PC-3 (cell line): ENCODE data around the gene GABRB3. TPM values are rescaled to one million over a fixed set of nuclear protein-coding genes. Genes with fewer than 3 reads are reported as not detected.

ENCODE experiments used
- ATAC-seq: fragments of 200-7000 bp; cut with Tn5 transposase; 2 replicates; pipeline ENCODE4 v1.9.1; 2020; ENCODE audit warnings: mild to moderate bottlenecking, moderate library complexity
- BruUV-seq: library from RNA; stranded (reverse); fragments of 400-500 nt; replicated peaks from 2 replicates; lab custom pipeline; 2021; lab: Mats Ljungman, UMichigan
- CTCF ChIA-PET: fragments of 300-600 bp; sonication (Branson Sonifier 250); formaldehyde crosslinking; loops from one replicate; lab custom pipeline; 2022; ENCODE audit warnings: antibody characterized with exemption; lab: Charles Lee
- POLR2A ChIA-PET: fragments of 300-600 bp; sonication (Branson Sonifier 250); formaldehyde crosslinking; loops from one replicate; lab custom pipeline; 2022; ENCODE audit warnings: antibody characterized with exemption; ENCODE audit not compliant: unreplicated experiment; lab: Charles Lee
- DNase-seq: peaks from one replicate; pipeline ENCODE4 v3.0.0-alpha.2; 2015
- H2AFZ ChIP-seq: fragments of 300-600 bp; sonication (generic); 2 replicates; pipeline ENCODE4 v1.6.0; 2016; ENCODE audit warnings: antibody characterized with exemption, low read length
- H3F3A ChIP-seq: fragments of 300-600 bp; sonication (generic); one replicate; pipeline ENCODE4 v1.6.0; 2017; ENCODE audit warnings: antibody characterized with exemption, low read length, control low read depth, mild to moderate bottlenecking; ENCODE audit not compliant: unreplicated experiment
- H3K27ac ChIP-seq: fragments of 300-600 bp; sonication (generic); 2 replicates; pipeline ENCODE4 v1.5.1; 2016; ENCODE audit warnings: mild to moderate bottlenecking, low read length
- H3K27me3 ChIP-seq: fragments of 300-600 bp; sonication (generic); 2 replicates; pipeline ENCODE4 v1.6.1; 2016; ENCODE audit warnings: low read length, mixed read lengths
- H3K36me3 ChIP-seq: fragments of 300-600 bp; sonication (generic); 2 replicates; pipeline ENCODE4 v1.6.1; 2016; ENCODE audit warnings: low read depth, mixed run types, low read length, mixed read lengths
- H3K4me1 ChIP-seq: fragments of 300-600 bp; sonication (generic); 2 replicates; pipeline ENCODE4 v1.5.1; 2016; ENCODE audit warnings: low read length; ENCODE audit not compliant: insufficient read depth
- H3K4me2 ChIP-seq: fragments of 300-600 bp; sonication (generic); 2 replicates; pipeline ENCODE4 v1.6.0; 2016; ENCODE audit warnings: low read length
- H3K4me3 ChIP-seq: fragments of 300-600 bp; sonication (generic); 2 replicates; pipeline ENCODE4 v1.5.1; 2016; ENCODE audit warnings: mild to moderate bottlenecking, low read length, mixed read lengths
- H3K79me2 ChIP-seq: fragments of 300-600 bp; sonication (generic); 2 replicates; pipeline ENCODE4 v1.6.1; 2017; ENCODE audit warnings: low read length, mixed read lengths
- H3K9ac ChIP-seq: fragments of 300-600 bp; sonication (generic); 2 replicates; pipeline ENCODE4 v1.6.0; 2016; ENCODE audit warnings: mild to moderate bottlenecking, low read length
- H3K9me2 ChIP-seq: fragments of 300-600 bp; sonication (generic); replicated peaks from 2 replicates; pipeline ENCODE4 v1.6.1; 2016; ENCODE audit warnings: mixed run types, low read length, mixed read lengths
- H3K9me3 ChIP-seq: fragments of 300-600 bp; sonication (generic); 2 replicates; pipeline ENCODE4 v1.6.1; 2016; ENCODE audit warnings: low read length, mixed read lengths
- H4K20me1 ChIP-seq: fragments of 300-600 bp; sonication (generic); 2 replicates; pipeline ENCODE4 v1.6.1; 2016; ENCODE audit warnings: low read length, mixed read lengths
- CTCF ChIP-seq: fragments of 300-600 bp; sonication (generic); conservative IDR thresholded peaks from 2 replicates; pipeline ENCODE4 v1.5.1; 2017; ENCODE audit warnings: antibody characterized with exemption, low read depth, mild to moderate bottlenecking, low read length
- EZH2 ChIP-seq: fragments of 300-600 bp; sonication (generic); IDR thresholded peaks from one replicate; pipeline ENCODE4 v1.6.1; 2017; ENCODE audit warnings: antibody characterized with exemption, mild to moderate bottlenecking, low read length; ENCODE audit not compliant: unreplicated experiment
- EZH2phosphoT487 ChIP-seq: fragments of 300-600 bp; sonication (generic); IDR thresholded peaks from 2 replicates; pipeline ENCODE4 v1.6.1; 2018; ENCODE audit warnings: mild to moderate bottlenecking, antibody characterized with exemption, low read length, borderline replicate concordance
- intact Hi-C: fragments of 100-400 bp; cut with micrococcal nuclease; formaldehyde crosslinking; loops from 2 replicates; pipeline ENCODE4 v1.9.0; 2023
- total RNA-seq: library from RNA; depleted of rRNA; stranded (reverse); fragments of >200 nt; gene quantifications from 2 replicates; pipeline ENCODE4 v1.2.3, GENCODE V29; 2014

The GABRB3 gene
- total RNA-seq, 1 experiment from 2014 or later, result 6.1 TPM

- no peak overlapping the region for H3K9ac ChIP-seq
- peaks cover 20% of the 10 kb centered on the region for H3K4me1 ChIP-seq
- CTCF ChIA-PET, result no interaction called here
- H3K9me2 ChIP-seq, result no peaks in the 10 kb centered on the region
- H4K20me1 ChIP-seq, result no peaks in the 10 kb centered on the region
- no peaks in the 10 kb centered on the region for H3K79me2 ChIP-seq
- no peak for ATAC-seq
- peak; percentile 24 for DNase-seq
- H3F3A ChIP-seq, result no peaks in the 10 kb centered on the region
- no TSS peak for BruUV-seq
- POLR2A ChIA-PET, result no interaction called here
- H3K27ac ChIP-seq, result peak overlapping the region; percentile 21; the same call in 1 of the 2 replicates
- no peak overlapping the region for H2AFZ ChIP-seq
- no peak overlapping the region for H3K4me3 ChIP-seq
- H3K27me3 ChIP-seq, result no peaks in the 10 kb centered on the region
- H3K4me2 ChIP-seq, result peak overlapping the region; percentile 16; the same call in 1 of the 2 replicates
- H3K36me3 ChIP-seq, result no peaks in the 10 kb centered on the region; the same call in 1 of the 2 replicates
- peaks cover 9% of the 10 kb centered on the region; the same call in 1 of the 2 replicates for H3K9me3 ChIP-seq
- intact Hi-C loops, result no loop called here
- no peak for TF ChIP-seq EZH2
- TF ChIP-seq EZH2phosphoT487, result no peak
- no peak for TF ChIP-seq CTCF
Measured at GRCh38 chr15:26615188-26615926, 157.5 kb downstream of the GABRB3 start.

GRCh38 chr15:26614734-26615133 is 158.1 kb downstream of the GABRB3 start:
- H3K4me1 ChIP-seq, result peaks cover 20% of the 10 kb centered on the region
- H3K79me2 ChIP-seq, result no peaks in the 10 kb centered on the region
- peaks cover 3% of the 10 kb centered on the region for H3K36me3 ChIP-seq
- BruUV-seq, result no TSS peak
- no peaks in the 10 kb centered on the region for H3K27me3 ChIP-seq
- H3K4me2 ChIP-seq, result peak overlapping the region; percentile 16; the same call in 1 of the 2 replicates
- H4K20me1 ChIP-seq, result no peaks in the 10 kb centered on the region
- intact Hi-C loops, result no loop called here
- TF ChIP-seq EZH2, result no peak
- no peak for TF ChIP-seq EZH2phosphoT487
- TF ChIP-seq CTCF, result no peak
- peak overlapping the region; percentile 21; the same call in 1 of the 2 replicates for H3K27ac ChIP-seq
- no peak overlapping the region for H3K9ac ChIP-seq
- ChIA-PET POLR2A (no interaction called here), CTCF (no interaction called here)
- peak; percentile 53 for DNase-seq
- no peaks in the 10 kb centered on the region for H3F3A ChIP-seq
- H3K9me2 ChIP-seq, result no peaks in the 10 kb centered on the region
- H3K9me3 ChIP-seq, result peaks cover 13% of the 10 kb centered on the region; the same call in 1 of the 2 replicates
- no peak for ATAC-seq
- H3K4me3 ChIP-seq, result no peak overlapping the region
- H2AFZ ChIP-seq, result no peak overlapping the region

GRCh38 chr15:26598704-26599103 is 174.2 kb downstream of the GABRB3 start:
- Histone ChIP-seq H3K9ac (no peak overlapping the region), H3K4me3 (no peak overlapping the region), H3K36me3 (no peaks in the 10 kb centered on the region), H3K4me2 (no peak overlapping the region), H3K9me3 (0 out of 2 replicates have a peak, but pooled peaks cover 5% of the 10 kb centered on the region), H4K20me1 (no peaks in the 10 kb centered on the region), H3K79me2 (no peaks in the 10 kb centered on the region), H3K27me3 (no peaks in the 10 kb centered on the region), H3K9me2 (no peaks in the 10 kb centered on the region), H3K27ac (no peak overlapping the region), H3F3A (no peaks in the 10 kb centered on the region), H2AFZ (no peak overlapping the region), H3K4me1 (no peaks in the 10 kb centered on the region)
- intact Hi-C loops, result no loop called here
- BruUV-seq, result no TSS peak
- TF ChIP-seq EZH2 (no peak), EZH2phosphoT487 (no peak), CTCF (no peak)
- POLR2A ChIA-PET, result no interaction called here
- DNase-seq, result no peak
- CTCF ChIA-PET, result no interaction called here
- ATAC-seq, result no peak
